ENCODE measurements around the gene DCUN1D5. TPM values are rescaled to one million over a fixed set of nuclear protein-coding genes. Genes with fewer than 3 reads are reported as not detected.
"Not testable (repeated sequence)": the region's sequence is repeated elsewhere in the genome, so short reads cannot be mapped to it uniquely, and the experiment has no call there.

DCUN1D5 gene
- total RNA-seq, 1 donor from 2014 or later = 46.6 TPM

DNA sequence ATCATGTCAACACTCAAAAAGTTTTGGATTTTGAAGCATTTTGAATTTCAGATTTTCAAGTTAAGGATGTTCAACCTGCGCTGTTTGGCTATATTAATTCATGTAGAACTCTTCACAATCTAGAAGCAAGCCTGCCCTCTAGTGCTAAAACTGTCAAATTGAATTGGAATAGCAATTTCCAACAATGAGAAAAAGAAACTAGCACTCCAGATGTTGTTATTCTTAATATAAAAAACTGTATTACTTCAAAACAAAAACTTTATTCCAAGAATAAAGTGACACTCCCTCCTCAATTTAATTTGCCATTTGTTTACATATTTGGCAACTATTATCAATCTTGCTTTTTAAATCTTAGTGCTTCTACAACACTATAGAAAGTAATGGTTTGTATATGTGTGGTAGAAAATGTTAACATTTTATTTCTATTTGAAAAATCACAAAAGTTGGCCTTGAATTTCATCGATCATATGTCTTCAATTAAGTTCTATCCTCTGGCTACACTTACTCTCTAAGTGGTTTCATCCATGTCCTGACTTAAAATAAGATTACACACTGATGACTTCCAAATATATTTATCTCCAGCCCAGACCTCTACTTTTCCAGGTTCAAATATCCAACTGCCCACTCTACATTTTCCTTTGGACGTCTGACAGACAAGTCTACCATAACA is 36.6 kb downstream of the DCUN1D5 start:
- DNase-seq (ENCODE audit: low read depth in 2 of 2) = peak; percentile 32 to 57

DNA sequence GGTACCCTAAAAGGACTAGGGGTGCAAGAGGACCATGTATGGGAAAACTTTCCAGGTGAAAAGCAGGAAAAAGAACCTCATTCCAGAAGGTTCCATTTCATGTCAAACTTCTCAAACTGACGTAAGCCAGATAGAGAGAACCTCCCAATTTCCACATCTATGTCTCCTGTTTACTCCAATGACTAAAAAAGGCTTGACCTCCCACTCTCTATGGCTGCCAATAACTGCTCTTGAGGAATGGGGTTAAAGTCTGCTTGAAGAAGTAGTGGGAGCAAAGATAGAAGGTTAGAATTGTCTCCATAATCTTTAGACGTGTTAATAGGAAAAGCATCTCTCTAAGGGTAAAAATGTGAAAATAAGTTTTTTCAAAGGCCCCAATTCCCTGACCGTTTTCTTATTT is 38.0 kb downstream of the DCUN1D5 start:
- DNase-seq (ENCODE audit: low read depth in 2 of 2) = no peak

DNA sequence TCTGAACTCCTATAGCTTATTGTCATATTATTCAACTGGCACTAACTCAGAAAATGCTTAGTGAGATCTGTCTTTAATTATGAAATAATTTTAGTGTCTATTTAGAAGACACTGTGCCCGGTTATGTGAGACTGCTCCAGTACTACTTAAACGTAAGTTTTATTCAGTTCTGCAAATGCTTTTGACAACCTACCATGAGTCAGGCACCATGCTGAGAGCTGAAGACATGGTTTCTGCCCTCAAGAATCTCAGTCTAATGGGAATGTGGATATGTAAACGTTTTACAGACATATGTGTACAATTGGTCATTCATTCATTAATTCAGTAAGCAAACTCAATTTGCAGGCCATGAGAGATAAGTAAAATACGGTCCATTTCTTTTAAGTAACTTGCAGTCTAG is 40.0 kb downstream of the DCUN1D5 start:
- DNase-seq (ENCODE audit: low read depth in 2 of 2) = no peak

DNA sequence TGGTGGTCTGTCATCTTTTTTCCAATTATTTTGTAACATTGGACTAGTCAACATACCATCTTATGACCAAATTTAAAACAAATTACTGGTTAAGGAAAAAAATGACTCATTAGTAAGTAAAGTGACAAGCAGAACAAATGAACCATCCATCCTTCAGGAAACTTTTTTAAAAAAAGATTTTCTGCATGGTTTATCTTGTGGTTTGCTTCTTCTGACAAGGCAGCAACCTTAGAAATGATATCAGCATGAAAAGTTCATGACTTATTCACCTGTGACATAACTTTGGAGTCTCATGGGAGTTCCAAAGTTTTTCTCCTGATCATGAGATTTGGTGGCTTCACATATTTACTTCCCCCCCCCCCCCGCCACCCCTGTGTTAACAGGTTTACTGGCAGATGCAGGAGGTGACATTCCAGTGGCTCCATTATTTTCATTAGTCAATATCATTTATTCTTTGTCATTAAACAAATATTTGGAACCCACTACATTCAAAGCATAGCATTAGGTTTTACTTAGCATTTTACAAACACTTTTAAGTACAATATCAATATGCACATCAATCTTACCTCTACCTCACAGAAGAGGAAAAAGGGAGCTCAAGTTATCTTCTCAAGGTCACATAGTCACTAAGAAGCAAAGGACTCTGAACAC is 40.7 kb downstream of the DCUN1D5 start:
- no peak for DNase-seq (ENCODE audit: low read depth in 2 of 2)

DNA sequence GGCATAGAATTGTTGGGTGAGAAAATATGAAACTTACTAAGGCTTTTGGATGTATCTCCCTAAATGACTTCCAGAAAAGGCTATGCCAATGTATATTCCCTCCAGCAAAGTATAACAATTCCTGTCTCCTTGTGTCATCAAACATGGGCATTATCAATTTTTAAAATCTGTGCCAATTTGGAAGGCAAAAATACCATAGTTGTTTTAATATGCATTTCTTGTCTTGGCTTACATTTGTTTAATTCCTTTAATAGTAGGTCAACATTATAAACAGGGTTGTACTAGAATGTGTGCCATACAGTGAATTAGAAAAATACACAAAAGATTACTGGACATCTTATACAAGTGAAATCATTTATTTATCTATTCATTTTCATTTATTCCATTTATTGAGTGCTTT is 41.6 kb downstream of the DCUN1D5 start:
- DNase-seq (ENCODE audit: low read depth in 2 of 2) = no peak

DNA sequence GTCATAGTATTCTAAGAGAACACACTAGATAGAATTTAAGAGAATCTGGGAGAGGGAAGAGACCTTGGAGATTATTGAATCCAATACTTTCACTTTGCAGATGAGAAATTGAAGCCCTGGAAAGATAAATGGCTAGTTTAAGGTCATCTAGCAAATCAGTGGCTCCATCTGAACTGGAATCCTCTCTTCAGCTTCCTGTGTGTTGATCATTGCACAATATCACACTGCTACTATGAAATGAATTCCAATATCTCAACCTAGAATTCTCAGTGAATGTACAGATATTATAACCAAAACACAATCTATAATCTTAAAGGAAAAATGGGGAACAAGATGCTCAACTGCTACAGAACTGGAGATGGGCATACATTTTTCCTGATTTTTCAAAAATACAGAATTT is 44.1 kb downstream of the DCUN1D5 start:
- DNase-seq (ENCODE audit: low read depth in 2 of 2) = no peak

DNA sequence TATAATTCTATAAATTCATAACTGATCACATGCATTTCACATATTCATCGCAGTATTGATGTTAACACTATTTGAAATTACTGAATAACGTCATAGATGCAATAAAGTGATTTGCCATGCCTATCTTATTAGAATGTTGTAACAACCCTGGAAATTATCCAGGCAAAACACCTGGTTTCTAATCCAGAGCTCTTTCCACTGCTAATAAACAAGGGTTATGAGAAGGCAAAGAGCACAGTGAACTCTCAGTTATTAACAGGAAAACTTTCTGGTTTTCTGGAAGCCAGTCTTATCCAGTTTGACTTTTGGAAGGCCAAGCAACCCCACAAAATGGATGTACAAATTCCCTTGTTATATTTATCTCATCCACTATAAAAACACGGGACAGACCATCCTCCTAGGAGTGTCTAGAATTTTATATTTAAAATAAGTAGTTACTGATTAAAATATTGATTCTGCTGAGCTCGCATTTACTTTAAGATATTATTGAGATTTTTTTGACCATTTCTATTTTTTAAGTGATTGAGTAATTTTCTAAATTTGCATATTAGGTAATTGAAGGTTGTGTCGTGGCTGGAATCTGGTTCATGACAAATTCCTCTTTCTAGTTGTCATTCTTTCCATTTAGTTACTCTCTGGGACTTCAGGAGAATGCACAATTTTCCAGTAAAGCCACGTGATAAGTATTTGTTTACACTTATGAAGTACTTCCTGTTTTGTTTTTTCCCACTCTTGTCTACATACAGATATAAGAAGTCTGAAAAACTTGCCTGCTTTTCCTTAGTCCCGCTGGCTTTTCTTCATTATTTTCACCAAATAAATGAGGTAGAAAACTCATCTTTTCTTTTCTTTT is 47.9 kb downstream of the DCUN1D5 start:
- no peak for DNase-seq (ENCODE audit: low read depth in 2 of 2)

DNA sequence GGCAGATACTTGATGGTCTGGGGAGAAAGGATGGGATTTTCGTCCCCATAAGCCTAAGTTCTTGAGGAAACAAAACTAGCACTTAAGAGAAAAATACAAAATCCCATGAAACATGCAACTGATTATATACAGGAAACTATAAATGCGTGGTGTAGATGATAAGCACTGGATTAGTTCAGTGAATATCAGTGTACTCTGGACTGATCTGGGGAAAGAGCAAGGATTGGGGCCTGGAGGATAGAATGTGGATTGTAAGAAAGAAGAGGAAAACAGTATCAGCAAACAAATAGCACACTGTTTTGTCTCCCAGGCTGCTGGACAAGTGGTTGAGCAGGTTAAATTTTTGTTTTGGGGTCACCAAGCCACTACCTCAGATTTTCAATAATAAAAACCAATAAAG is 49.8 kb downstream of the DCUN1D5 start:
- DNase-seq (ENCODE audit: low read depth in 2 of 2) = no peak

DNA sequence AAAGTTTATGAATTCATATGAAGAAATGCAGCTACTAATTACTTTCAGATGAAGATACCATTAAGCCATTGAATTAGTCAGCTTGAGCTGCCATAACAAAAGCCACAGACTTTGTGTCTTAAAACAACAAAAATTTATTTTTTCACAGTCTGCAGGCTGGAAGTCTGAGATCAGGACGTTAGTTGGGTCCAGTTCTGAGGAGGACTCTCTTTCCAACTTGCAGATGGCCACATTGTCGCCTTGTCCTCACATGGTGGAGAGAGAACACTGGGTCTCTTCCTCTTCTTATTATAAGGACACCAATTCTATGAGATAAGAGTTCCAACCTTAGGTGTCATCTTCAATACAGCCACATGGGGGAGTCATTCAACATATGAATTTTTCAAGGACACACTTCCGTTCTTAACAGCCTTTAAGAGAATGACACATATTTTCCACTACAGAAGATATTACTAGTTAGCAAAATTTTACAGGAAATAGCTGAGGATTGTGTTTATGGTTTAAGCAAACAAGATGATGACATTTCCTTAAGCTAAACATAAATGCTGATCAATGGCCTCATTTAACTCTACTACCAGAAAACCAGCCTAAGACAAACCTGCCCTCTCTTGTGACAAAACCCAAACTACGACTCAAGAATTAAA is 56.0 kb downstream of the DCUN1D5 start:
- peak; percentile 32 to 81 for DNase-seq (ENCODE audit: low read depth in 2 of 2)

DNA sequence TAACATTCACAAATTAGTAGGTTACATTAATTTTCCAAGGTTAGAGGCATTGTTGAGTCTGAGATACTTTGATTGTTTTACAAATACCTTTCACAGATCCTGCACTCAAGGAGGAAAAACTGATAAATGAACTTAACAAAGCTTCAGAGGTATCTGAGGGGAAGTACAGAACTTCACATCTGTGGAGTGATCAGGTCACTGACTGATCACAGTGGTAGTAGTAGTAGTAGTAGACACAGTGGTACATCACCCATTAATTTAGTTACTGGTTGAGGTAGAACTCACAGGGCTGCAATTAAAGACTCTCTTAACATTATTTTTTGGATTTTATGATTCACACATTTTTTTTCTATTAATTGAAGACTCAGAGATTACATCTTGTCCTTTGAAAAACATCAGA is 56.7 kb downstream of the DCUN1D5 start:
- no peak for DNase-seq (ENCODE audit: low read depth in 2 of 2)

DNA sequence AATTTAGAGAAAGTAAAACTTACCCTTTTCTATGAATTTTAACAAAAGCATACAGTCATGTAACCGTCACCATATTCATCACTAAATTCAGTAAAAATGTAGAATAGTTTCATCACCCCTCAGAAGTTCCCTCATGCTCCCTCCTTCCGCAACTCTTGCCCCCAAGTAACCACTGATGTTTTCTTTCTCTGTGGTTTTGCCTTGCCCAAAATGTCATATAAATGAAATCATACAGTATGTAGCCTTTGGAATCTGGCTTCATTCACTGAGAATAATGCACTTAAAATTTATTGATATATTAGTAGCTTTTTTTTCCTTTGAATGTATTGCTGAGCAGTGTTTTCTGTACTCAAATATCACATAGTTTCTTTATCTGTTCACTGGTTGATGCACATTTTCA is 60.1 kb downstream of the DCUN1D5 start:
- DNase-seq (ENCODE audit: low read depth in 2 of 2) = no peak

DNA sequence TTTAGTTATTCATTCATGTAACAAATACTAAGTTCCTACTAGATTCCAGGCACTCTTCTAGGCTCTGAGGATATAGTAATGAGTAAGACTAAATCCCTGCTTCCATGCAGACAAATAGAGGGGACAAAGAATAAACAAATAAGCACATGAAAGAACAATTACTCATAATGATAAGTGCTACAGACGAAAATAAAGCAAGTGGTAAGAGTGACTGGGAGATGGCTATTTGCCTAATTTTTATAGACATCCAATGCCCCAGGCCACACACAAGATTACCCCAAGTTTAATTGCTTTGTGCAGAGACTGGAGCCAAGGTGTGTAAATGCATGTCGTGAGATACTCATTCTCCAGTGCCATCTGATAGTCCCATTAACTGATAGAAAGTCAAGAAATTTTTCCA is 62.6 kb downstream of the DCUN1D5 start:
- DNase-seq (ENCODE audit: low read depth in 2 of 2) = no peak

DNA sequence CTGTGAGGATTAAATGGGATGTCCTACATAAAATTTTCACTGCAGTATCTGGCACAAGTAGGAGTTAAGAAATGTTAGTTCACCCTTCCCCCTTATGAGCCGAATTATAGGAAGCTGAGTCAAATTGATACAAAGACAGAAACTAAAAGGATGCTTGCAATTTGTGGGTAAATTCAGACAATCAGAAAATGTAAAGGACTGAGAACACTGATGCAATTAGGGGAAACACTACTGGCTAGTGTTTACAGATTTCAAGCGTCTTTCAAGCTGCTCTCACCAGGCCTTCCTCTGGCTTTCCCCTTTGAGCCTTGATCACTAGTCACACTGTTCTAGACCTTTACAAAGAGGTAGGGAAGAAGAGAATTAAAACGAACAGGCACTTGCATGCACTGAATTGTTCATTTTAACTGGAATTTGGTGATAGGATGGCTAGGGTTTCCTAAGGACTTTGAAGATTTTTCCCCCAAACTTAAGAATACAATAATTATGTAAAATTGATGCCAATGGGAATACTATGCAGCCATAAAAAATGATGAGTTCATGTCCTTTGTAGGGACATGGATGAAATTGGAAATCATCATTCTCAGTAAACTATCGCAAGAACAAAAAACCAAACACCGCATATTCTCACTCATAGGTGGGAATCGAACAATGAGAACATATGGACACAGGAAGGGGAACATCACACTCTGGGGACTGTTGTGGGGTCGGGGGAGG is 63.5 kb downstream of the DCUN1D5 start:
- DNase-seq (ENCODE audit: low read depth in 2 of 2) = not testable (repeated sequence)

DNA sequence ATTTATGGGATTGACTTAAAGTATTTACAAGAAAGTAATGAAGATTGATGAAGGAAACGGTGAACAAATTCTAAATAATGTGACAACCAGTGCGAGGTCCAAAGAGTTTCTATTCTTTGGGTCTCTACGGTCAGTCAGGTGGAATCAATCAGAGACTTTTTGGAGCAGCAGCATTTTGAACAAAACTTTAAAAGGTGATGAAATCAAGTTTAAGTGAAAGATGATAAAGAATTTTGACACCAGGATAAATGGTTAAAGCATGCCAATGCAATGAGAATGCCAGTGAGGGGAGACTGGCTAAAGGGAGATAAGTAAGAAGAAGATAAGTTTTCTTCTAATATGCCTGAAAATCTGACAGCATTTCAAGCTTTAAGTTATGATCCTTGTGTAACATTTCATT is 67.9 kb downstream of the DCUN1D5 start:
- DNase-seq (ENCODE audit: low read depth in 2 of 2) = no peak

DNA sequence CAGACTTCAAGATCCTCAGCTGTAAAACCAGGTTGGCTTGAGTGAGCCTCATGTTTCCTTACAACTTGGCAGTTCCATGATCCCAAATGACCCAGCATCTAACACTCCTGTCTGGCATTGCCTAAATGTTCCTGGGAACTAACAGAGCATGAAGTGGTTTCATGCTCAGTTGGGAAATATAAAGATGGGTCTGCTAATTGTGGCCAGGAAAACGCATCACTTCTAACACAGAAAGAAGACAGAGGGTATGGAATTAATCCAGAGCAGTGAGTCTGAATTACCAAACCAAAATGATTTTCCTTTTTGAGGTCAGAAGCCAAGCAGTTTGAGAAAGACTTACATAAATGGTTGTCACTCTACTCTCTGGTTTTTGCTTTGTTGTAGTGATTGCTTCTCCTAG is 75.9 kb downstream of the DCUN1D5 start:
- no peak for DNase-seq (ENCODE audit: low read depth in 2 of 2)

DNA sequence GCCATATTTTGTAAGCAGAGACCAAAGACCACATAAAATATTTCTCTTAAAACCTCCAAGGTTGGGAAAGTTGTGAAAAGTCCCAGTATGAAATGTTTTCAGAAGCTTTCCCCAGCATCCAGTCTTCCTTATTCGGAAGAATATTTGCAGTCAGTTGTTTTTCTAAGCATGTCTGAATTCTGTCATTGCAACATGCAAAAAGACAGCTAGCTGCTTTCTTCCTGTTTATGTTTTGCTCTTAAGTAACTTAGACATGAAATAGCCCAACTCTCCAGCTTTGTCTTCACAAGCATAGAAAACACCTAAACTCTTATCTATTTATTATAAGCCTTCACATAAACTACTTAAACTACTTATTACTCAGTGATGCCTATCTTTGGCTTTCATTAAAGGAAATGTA is 78.5 kb downstream of the DCUN1D5 start:
- DNase-seq (ENCODE audit: low read depth in 2 of 2) = no peak

Other genes starting within 250 kb of the DCUN1D5 start
- not detected in 2 replicates for gene MMP3, start 248.6 kb downstream of the DCUN1D5 start, total RNA-seq
- not detected in 2 replicates for gene MMP12, start 217.2 kb downstream of the DCUN1D5 start, total RNA-seq
- not detected in 2 replicates for gene MMP13, start 136.4 kb downstream of the DCUN1D5 start, total RNA-seq
- 2.7 and 3.3 TPM in 2 replicates for gene DYNC2H1, start 17.3 kb upstream of the DCUN1D5 start, total RNA-seq